A549 (cell line): Measurements from ENCODE around the gene SYNE3.

Experiments
- CEBPB ChIP-seq, 2 experiments: fragments of >200 bp in 1 of 2; sonication (Bioruptor Twin) in 1 of 2; formaldehyde crosslinking in 1 of 2; IDR thresholded peaks; 2 replicates each; pipeline ENCODE4 v1.6.1; 2012 to 2016
- CHD2 ChIP-seq: fragments of 150-350 bp; IDR thresholded peaks from 2 replicates; pipeline ENCODE4 v1.6.1; 2014; ENCODE audit warnings: low read length; ENCODE audit not compliant: partially characterized antibody
- EP300 ChIP-seq, 2 experiments: fragments of >200 bp; sonication (Bioruptor Twin); formaldehyde crosslinking; IDR thresholded peaks; 2 replicates in 1 of 2; 3 replicates in 1 of 2; pipeline ENCODE4 v1.6.1; 2016 to 2017
- HDAC2 ChIP-seq: fragments of 200-600 bp; sonication (generic); IDR thresholded peaks from 2 replicates; pipeline ENCODE4 v1.6.1; 2016
- HOXA7 ChIP-seq: fragments of 250-450 bp; sonication (Bioruptor Pico); IDR thresholded peaks from 2 replicates; pipeline ENCODE4 v1.5.0; 2020; ENCODE audit warnings: mild to moderate bottlenecking, moderate library complexity
- MYC ChIP-seq: IDR thresholded peaks from 2 replicates; pipeline ENCODE4 v1.6.1; 2012; ENCODE audit warnings: mild to moderate bottlenecking, inconsistent platforms, low read length, improper control_type of control experiment, borderline replicate concordance
- RCOR1 ChIP-seq: fragments of 150-350 bp; IDR thresholded peaks from 2 replicates; pipeline ENCODE4 v1.6.1; 2014; ENCODE audit warnings: antibody characterized with exemption, low read length, low read depth
- TP53 ChIP-seq: fragments of 250-450 bp; sonication (Bioruptor Pico); IDR thresholded peaks from 2 replicates; pipeline ENCODE4 v1.5.0; 2021; ENCODE audit warnings: mild to moderate bottlenecking, moderate library complexity
- TF ChIP-seq, protein P1 (sequence below): fragments of >200 bp; sonication (Bioruptor Twin); formaldehyde crosslinking; IDR thresholded peaks from 3 replicates; pipeline ENCODE4 v1.5.1; 2016
- TF ChIP-seq, protein P2 (sequence below): IDR thresholded peaks from 2 replicates; pipeline ENCODE4 v1.6.1; 2012; ENCODE audit warnings: low read depth, borderline replicate concordance
- TF ChIP-seq, protein P3 (sequence below): IDR thresholded peaks from 2 replicates; pipeline ENCODE4 v1.6.1; 2012

DNA sequence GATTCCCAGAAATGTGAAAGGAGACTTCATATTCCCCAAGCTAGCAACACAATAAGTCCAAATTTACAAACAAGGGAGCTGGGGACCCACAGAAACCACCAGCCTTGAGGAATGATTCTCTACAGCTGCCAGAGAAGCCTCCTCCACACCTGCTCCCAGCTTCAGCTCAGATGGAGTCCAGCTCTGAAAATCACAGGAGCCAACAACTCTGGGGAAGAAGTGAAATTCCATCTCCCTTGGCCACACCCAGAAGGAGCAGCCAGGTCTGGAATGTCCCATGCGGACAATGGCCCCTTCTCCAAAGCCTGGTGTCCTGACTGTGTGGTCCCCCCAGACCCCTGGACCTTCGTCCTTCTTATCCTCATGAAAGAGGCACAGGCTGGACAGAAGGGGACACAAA is 45.4 kb downstream of the SYNE3 start:
- TF ChIP-seq, protein P1, sequence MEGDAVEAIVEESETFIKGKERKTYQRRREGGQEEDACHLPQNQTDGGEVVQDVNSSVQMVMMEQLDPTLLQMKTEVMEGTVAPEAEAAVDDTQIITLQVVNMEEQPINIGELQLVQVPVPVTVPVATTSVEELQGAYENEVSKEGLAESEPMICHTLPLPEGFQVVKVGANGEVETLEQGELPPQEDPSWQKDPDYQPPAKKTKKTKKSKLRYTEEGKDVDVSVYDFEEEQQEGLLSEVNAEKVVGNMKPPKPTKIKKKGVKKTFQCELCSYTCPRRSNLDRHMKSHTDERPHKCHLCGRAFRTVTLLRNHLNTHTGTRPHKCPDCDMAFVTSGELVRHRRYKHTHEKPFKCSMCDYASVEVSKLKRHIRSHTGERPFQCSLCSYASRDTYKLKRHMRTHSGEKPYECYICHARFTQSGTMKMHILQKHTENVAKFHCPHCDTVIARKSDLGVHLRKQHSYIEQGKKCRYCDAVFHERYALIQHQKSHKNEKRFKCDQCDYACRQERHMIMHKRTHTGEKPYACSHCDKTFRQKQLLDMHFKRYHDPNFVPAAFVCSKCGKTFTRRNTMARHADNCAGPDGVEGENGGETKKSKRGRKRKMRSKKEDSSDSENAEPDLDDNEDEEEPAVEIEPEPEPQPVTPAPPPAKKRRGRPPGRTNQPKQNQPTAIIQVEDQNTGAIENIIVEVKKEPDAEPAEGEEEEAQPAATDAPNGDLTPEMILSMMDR, result no peak
- TF ChIP-seq CHD2 (no peak), RCOR1 (no peak), EP300 (IDR thresholded peaks at IDR 0.05) (no peak), HOXA7 (no peak), MYC (no peak), CEBPB (IDR thresholded peaks at IDR 0.05) (no peak), HDAC2 (no peak), TP53 (CRISPR knock-in tag) (no peak)
- TF ChIP-seq, protein P2, sequence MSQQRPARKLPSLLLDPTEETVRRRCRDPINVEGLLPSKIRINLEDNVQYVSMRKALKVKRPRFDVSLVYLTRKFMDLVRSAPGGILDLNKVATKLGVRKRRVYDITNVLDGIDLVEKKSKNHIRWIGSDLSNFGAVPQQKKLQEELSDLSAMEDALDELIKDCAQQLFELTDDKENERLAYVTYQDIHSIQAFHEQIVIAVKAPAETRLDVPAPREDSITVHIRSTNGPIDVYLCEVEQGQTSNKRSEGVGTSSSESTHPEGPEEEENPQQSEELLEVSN, result no peak
- TF ChIP-seq, protein P3, sequence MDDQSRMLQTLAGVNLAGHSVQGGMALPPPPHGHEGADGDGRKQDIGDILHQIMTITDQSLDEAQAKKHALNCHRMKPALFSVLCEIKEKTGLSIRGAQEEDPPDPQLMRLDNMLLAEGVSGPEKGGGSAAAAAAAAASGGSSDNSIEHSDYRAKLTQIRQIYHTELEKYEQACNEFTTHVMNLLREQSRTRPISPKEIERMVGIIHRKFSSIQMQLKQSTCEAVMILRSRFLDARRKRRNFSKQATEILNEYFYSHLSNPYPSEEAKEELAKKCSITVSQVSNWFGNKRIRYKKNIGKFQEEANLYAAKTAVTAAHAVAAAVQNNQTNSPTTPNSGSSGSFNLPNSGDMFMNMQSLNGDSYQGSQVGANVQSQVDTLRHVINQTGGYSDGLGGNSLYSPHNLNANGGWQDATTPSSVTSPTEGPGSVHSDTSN, result no peak
